Natural killer cell (primary cell): ENCODE measurements around the gene CEBPB. TPM values are rescaled to one million over a fixed set of nuclear protein-coding genes. Genes with fewer than 3 reads are reported as not detected.

ENCODE experiments used
- ATAC-seq, 3 donors: fragments of 150-1000 bp in 2 of 3; fragments of 200-7000 bp in 1 of 3; cut with Tn5 transposase; 1 replicate in 1 of 3; 2 replicates in 2 of 3; pipeline ENCODE4 v1.10.0; 2021; ENCODE audit warnings: mild to moderate bottlenecking in 2 of 3, moderate library complexity in 2 of 3
- DNase-seq, 2 donors: peaks; one replicate each; pipeline versions ENCODE4 v3.0.0 to v3.0.0-alpha.2; 2013 to 2021; ENCODE audit warnings: mixed read lengths in 1 of 2
- H3K27ac ChIP-seq: one replicate; pipeline ENCODE4 v1.5.1; 2013; ENCODE audit warnings: mild to moderate bottlenecking, low read length
- H3K27me3 ChIP-seq: one replicate; pipeline ENCODE4 v1.6.1; 2013; ENCODE audit warnings: low read length; ENCODE audit not compliant: control insufficient read depth, insufficient read depth
- H3K36me3 ChIP-seq: one replicate; pipeline ENCODE4 v1.6.1; 2013; ENCODE audit warnings: low read length; ENCODE audit not compliant: control insufficient read depth, insufficient read depth
- H3K4me1 ChIP-seq: one replicate; pipeline ENCODE4 v1.6.1; 2013; ENCODE audit warnings: low read length; ENCODE audit not compliant: control insufficient read depth, insufficient read depth
- H3K4me3 ChIP-seq: one replicate; pipeline ENCODE4 v1.5.1; 2013; ENCODE audit warnings: low read length
- H3K9me3 ChIP-seq: one replicate; pipeline ENCODE4 v1.6.1; 2013; ENCODE audit warnings: low read length; ENCODE audit not compliant: control insufficient read depth, insufficient read depth
- H3K27ac Mint-ChIP-seq, 2 donors: one replicate each; pipeline ENCODE4 v1.8.0; 2022; ENCODE audit warnings: mild to moderate bottlenecking in 2 of 2, mixed read lengths in 2 of 2, moderate library complexity in 1 of 2
- H3K27me3 Mint-ChIP-seq, 2 donors: one replicate each; pipeline ENCODE4 v1.8.0; 2022; ENCODE audit warnings: low read depth in 2 of 2, mixed read lengths in 2 of 2
- H3K36me3 Mint-ChIP-seq: one replicate; pipeline ENCODE4 v1.8.0; 2022; ENCODE audit warnings: mixed read lengths
- H3K4me1 Mint-ChIP-seq, 2 donors: one replicate each; pipeline ENCODE4 v1.8.0; 2022; ENCODE audit warnings: mixed read lengths in 2 of 2
- H3K4me3 Mint-ChIP-seq: one replicate; pipeline ENCODE4 v1.8.0; 2022; ENCODE audit warnings: mild to moderate bottlenecking, moderate library complexity, mixed read lengths
- H3K9me3 Mint-ChIP-seq, 2 donors: one replicate each; pipeline ENCODE4 v1.8.0; 2022; ENCODE audit warnings: mixed read lengths in 2 of 2
- WGBS: methylation state at CpG from one replicate; pipeline ENCODE4 v1.1.7; 2013; ENCODE audit warnings: missing lambda C conversion rate; ENCODE audit not compliant: insufficient coverage; 5-methylcytosine and 5-hydroxymethylcytosine counted together
- intact Hi-C: fragments of 100-400 bp; cut with micrococcal nuclease; formaldehyde crosslinking; loops from one replicate; pipeline ENCODE4 v1.14.2; 2022
- total RNA-seq, 4 donors: library from RNA; stranded (reverse); fragments of 120-200 nt in 1 of 4; gene quantifications; one replicate each; pipeline versions ENCODE4 v1.2.3 to v1.2.4, GENCODE V29; 2013 to 2022
- TF ChIP-seq, protein P1 (sequence below): fragments of 200-600 bp; IDR thresholded peaks from one replicate; pipeline ENCODE4 v1.8.0; 2022; ENCODE audit warnings: antibody characterized with exemption

CEBPB gene
- total RNA-seq, 3 donors from 2014 or later (not counting 1 experiment from before 2014, with no cell fraction given): 32.1 to 79.8 (median 68.2) TPM

DNA sequence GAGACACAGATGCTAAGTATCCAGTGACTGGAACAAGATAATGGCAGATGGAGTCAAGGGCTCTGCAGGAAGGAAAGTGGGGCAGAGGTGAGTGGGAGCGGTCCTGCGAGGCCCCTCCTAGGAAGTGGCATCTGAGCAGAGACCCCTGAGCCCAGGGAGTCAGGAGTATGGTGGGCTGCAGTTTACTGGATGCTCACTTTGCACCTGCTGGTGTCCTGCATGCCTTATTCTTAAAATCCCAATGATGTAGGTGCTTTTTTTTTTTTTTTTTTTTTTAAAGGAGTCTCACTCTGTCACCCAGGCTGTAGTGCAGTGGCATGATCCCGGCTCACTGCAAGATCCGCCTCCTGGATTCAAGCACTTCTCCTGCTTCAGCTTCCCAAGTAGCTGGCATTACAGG, 5.6 kb downstream of the CEBPB start:
- WGBS: 97% methylated on average over 4 of the region's 4 CpGs
- H3K4me3 ChIP-seq: no peak overlapping the region
- intact Hi-C loops: no loop called here
- H3K9me3 ChIP-seq: peaks cover 4% of the 10 kb centered on the region
- no peak overlapping the region for H3K4me3 Mint-ChIP-seq
- TF ChIP-seq, protein P1, sequence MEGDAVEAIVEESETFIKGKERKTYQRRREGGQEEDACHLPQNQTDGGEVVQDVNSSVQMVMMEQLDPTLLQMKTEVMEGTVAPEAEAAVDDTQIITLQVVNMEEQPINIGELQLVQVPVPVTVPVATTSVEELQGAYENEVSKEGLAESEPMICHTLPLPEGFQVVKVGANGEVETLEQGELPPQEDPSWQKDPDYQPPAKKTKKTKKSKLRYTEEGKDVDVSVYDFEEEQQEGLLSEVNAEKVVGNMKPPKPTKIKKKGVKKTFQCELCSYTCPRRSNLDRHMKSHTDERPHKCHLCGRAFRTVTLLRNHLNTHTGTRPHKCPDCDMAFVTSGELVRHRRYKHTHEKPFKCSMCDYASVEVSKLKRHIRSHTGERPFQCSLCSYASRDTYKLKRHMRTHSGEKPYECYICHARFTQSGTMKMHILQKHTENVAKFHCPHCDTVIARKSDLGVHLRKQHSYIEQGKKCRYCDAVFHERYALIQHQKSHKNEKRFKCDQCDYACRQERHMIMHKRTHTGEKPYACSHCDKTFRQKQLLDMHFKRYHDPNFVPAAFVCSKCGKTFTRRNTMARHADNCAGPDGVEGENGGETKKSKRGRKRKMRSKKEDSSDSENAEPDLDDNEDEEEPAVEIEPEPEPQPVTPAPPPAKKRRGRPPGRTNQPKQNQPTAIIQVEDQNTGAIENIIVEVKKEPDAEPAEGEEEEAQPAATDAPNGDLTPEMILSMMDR: no peak
- H3K36me3 Mint-ChIP-seq: no peaks in the 10 kb centered on the region
- ATAC-seq (no peak), DNase-seq (no peak)
- peaks cover 4% of the 10 kb centered on the region for H3K36me3 ChIP-seq
- H3K27ac Mint-ChIP-seq: no peak overlapping the region
- H3K27ac ChIP-seq: no peak overlapping the region
- H3K27me3 Mint-ChIP-seq: no peaks in the 10 kb centered on the region
- peaks cover 26 to 27% of the 10 kb centered on the region in 2 donors for H3K4me1 Mint-ChIP-seq
- H3K27me3 ChIP-seq: no peaks in the 10 kb centered on the region
- no peaks in the 10 kb centered on the region for H3K9me3 Mint-ChIP-seq
- H3K4me1 ChIP-seq: peaks cover 21% of the 10 kb centered on the region

- WGBS: 96% methylated on average over 6 of the region's 6 CpGs
- intact Hi-C loops: no loop called here
Observed at GRCh38 chr20:50196896-50197295, 6.3 kb downstream of the CEBPB start.

DNA sequence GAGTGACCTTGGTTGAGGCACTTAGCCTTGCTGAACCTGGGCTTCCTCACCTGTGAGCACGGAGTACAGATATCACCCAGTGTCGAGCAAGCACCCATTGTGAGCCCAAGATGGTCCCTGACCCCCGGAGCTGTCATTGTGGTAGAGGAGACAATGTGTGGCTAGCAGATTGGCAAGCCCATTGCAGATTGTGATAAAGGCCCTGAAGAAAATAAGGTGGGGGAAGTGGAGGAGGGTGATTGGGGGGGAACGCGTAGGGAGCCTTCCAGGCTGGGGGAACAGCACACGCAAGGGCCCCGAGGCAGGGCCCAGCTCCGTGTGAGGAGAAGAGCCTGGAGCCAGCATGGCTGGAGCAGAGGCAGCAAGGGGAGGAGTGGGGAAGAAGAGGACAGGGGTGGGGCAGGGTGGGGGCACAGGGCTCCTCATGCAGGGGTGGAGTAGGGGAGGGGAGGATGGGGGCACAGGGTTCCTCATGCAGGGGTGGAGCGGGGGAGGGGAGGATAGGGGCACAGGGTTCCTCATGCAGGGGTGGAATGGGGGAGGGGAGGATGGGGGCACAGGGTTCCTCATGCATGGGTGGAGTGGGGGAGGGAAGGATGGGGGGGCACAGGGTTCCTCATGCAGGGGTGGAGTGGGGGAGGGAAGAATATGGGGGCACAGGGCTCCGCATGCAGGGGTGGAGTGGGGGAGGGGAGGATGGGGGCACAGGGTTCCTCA, 7.0 kb downstream of the CEBPB start:
- Histone ChIP-seq H3K4me3 (no peak overlapping the region), H3K4me1 (peaks cover 16% of the 10 kb centered on the region), H3K36me3 (peaks cover 4% of the 10 kb centered on the region), H3K27ac (no peak overlapping the region), H3K9me3 (peaks cover 4% of the 10 kb centered on the region), H3K27me3 (no peaks in the 10 kb centered on the region)
- TF ChIP-seq, protein P1: no peak
- Mint-ChIP-seq H3K27me3 (no peaks in the 10 kb centered on the region), H3K36me3 (no peaks in the 10 kb centered on the region), H3K9me3 (no peaks in the 10 kb centered on the region), H3K27ac (peak overlapping the region in 1 of 2 donors; percentile 20), H3K4me3 (no peak overlapping the region), H3K4me1 (peaks cover 21% of the 10 kb centered on the region in 2 donors)
- intact Hi-C loops: no loop called here
- DNase-seq (no peak), ATAC-seq (peak in 1 of 3 donors; percentile 22)
- WGBS: 89% methylated on average over 10 of the region's 10 CpGs

More at GRCh38 chr20:50196896-50197295, 6.3 kb downstream of the CEBPB start:
- Mint-ChIP-seq H3K27ac (peak overlapping the region in 1 of 2 donors; percentile 20), H3K9me3 (no peaks in the 10 kb centered on the region), H3K27me3 (no peaks in the 10 kb centered on the region), H3K36me3 (no peaks in the 10 kb centered on the region), H3K4me1 (peaks cover 26 to 27% of the 10 kb centered on the region in 2 donors), H3K4me3 (no peak overlapping the region)
- H3K4me1 ChIP-seq: peaks cover 21% of the 10 kb centered on the region
- ATAC-seq: no peak
- TF ChIP-seq, protein P1: no peak
- H3K4me3 ChIP-seq: no peak overlapping the region
- H3K36me3 ChIP-seq: peaks cover 4% of the 10 kb centered on the region
- no peak overlapping the region for H3K27ac ChIP-seq
- H3K27me3 ChIP-seq: no peaks in the 10 kb centered on the region
- DNase-seq: no peak
- H3K9me3 ChIP-seq: peaks cover 4% of the 10 kb centered on the region
